GM11168 (cell line): ENCODE data around the gene SOD2.

Experiments used
- in situ Hi-C: fragments of 300-500 bp; cut with MboI; formaldehyde crosslinking; loops from one replicate; pipeline ENCODE4 v1.12.0; 2022; ENCODE audit warnings: low sequenced_read_pairs; ENCODE audit not compliant: unreplicated experiment

SOD2 gene

DNA sequence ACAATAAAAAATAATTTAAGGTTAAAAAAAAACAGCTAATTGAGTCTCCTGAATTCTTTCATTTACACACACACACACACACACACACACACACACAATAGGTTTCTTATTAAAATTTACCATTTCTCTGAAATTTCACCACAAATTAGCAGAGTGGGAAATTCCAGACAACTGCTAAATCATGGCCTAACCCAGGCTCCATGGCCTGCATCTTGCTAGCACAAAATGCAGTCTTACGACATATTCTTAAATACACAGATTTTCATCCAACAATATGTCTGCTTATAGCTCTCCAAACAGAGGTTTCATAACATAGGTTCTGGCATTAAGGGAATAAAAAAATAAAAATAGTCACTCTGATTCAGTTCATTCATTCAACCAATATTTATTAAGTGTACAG is 46.9 kb downstream of the SOD2 start:
- in situ Hi-C loops = no loop called here

DNA sequence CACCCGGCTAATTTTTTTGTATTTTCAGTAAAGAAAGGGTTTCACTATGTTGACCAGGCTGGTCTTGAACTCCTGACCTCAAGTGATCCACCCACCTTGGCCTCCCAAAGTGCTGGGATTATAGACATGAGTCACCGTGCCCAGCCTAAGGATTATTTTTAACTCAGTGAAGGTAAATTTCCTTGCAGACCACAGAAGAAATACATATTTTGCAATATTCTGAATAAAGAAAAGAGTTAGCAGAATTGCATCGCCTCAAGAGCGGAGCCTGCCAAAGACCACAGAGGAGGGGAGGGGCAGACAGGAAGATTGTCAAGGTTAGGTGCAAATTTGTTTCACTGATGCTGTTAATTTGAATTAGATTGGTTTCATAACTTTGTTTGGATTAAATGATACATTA is 47.4 kb downstream of the SOD2 start:
- in situ Hi-C loops = no loop called here
